Measurements from ENCODE around the gene METAP1D.

METAP1D gene

DNA sequence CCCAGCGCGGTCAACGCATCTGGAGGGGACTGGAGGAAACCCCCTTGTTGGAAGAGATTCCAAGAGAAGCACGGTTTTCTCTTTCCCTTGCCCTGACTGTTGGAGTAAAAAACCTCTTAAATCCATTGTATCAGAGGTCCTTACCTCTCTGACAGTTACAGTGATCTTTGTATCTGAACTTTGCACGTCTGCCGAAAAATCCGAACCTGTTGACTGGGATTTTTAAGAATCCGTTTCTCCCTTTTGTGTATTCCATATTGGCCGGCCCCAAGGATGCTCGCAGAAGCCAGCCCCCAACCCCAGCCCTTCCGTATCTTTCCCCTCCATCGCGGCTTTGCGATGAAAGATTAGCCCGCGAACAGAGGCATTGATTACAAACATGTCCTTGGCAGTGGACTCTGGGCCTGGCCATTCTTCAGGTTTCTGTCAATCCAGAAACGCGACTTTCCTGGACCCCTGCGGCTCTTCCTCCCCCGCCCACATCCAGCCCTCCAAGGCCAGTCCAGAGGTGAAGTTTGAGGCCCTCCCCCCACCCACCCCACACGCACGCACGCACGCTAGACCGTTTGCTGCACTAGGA lies 81.0 kb downstream of the METAP1D start:
- DNase-seq (ENCODE audit: low spot score) = no peak

DNA sequence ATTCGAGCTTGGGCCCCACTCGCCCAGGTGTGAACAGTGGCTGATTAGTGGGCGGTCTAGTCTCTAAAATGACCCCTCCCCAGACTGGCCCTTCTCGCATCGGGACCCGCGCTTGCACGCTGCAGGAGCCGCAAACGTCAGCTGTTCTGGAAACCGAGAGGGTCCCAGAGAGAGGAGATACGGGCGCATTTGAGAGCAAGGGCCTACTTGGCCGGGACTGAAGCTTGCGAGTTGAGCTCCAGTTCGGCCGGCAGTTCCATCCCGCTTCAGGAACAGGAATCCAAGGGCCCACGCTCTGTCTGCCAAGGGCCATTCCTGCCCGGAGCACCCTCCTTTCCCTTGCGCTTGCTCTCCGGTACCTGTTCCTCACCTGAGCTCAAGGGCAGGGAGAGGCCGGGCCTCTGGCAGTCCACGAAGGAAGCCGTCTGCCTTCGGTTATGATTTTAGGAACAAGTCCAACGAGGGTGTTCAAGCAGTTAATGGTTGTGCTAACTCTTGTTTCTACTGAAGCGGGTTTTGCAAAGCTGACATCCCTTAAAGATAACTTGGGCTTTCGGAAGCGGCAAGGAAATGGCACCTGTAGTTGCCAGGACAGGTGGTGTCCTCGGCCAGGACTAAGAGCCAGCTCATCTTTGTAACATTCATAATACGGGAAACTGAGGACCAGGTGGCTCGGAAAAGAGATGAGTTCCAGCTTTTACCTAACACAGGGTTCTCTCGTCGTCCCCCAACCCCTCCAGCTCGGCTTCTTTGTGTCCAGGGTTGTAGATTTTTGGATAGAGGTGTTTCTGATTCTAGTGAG lies 81.7 kb downstream of the METAP1D start:
- DNase-seq (ENCODE audit: low spot score) = no peak

DNA sequence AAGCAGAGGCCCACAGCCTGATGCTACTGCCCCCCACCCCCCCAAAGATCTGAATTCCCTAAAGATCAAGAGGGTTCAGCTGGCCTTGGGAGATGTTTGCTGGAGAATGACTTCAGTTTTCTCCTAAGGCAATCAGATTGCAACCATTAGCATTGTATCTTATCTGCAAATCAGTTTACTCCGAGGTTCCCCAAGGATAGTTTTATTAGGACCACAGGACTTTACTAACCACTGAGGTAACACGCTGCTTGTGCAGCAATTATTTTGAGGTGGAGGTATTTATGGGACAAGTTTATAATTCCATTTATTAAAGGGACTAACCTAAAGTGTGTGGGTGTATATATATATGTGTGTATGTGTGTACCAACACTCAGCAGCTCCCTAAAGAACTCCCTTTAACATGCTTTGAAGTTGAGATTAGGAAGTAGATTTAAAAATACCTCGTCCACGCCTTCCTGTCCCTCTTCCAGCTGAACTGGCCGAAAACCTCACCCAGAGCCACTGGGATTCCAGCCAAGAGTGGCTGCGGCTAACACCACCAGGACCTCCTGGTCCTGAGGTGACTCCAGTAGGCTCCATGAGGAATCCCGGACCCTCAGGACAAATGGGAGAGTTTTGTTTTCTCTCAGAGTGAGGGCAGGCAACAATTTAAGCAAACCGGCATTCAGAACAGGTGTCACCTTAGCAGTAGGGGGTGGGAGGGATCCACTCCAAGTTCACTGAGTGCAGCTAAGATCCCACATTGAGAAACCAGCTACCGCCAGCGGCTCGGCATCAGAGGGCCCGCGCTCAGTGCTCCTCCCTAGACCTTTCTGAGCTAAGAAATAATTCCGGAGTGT lies 82.6 kb downstream of the METAP1D start:
- no peak for DNase-seq (ENCODE audit: low spot score)

DNA sequence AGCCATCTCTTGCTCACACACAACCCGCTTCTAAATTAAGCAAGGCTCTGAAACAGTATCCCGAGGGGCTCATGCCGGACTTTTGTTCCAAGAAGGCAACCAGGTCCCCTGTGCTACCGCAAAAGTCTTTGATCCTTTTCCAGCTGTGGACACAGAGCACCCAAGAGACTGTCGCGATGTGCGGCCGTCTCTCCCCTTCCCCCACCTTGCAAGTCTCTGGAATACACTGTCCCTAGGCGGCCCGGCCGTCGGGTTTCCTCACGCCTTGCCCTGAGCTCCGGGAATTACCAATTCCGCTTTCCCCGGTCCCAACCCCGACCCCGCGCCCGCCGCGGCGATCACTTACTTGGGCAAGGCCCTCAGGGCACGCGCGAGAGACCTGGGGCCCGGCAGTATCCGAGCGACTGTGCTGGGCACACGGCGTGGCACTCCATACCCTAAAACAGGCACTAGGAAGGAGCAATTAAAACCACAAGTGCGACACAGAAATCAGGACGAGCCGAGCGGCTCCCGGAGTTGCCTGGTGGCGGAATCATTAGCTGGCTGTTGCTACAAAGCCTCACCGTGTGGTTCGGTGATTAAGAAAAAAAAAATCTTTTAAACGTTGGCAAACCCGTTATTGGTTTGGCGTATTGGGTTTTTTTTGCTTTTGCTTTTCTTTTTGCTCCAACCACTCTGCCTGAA lies 83.3 kb downstream of the METAP1D start:
- DNase-seq (ENCODE audit: low spot score) = no peak

DNA sequence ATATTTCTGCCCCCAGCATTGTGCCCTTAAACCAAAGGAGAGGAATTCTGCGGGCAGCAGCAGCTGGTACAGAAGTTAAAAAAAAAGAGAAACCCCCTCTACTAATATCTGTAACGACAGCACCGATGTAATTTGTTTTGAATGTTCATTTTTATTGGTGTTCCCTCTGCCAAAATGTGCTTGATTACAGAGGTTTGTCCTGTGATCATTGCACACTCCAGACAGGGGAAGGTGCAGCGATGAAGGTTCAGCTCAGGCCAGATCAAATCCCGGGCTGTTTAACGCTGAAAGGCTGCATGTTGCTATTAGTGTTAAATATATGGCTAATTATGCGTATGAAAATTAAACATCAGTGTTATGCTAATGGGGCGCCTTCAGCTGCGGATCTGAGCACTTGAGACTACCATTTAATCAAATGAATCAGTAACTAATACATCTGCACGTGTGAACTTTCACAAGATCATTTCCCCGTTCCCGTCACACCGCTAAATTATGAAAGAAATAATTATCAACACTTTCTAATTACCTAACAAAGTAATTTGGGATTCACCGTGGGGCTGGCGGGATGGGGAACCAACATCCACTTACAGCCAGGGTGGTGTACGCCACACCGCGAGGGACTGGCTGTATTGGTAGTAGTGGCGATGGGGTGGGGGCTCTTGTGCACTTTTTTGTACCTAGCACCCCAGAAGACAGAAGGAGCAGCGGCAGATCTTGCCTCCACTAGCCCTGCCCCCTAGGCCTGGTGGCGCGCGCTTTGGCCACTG lies 84.1 kb downstream of the METAP1D start:
- DNase-seq (ENCODE audit: low spot score) = no peak

DNA sequence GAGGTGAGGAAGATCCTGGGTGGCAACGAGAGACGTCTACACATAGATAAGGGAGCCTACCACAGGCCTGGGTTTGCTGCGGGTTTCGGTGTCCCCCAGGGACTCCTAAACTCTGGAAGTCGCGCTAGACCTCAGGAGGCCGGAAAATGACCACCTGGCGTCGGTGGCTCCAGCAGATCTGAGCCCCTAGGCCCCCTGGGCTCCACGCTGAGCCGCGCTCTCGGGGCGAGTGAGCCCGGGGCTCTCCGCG lies 84.6 kb downstream of the METAP1D start:
- no peak for DNase-seq (ENCODE audit: low spot score)

DNA sequence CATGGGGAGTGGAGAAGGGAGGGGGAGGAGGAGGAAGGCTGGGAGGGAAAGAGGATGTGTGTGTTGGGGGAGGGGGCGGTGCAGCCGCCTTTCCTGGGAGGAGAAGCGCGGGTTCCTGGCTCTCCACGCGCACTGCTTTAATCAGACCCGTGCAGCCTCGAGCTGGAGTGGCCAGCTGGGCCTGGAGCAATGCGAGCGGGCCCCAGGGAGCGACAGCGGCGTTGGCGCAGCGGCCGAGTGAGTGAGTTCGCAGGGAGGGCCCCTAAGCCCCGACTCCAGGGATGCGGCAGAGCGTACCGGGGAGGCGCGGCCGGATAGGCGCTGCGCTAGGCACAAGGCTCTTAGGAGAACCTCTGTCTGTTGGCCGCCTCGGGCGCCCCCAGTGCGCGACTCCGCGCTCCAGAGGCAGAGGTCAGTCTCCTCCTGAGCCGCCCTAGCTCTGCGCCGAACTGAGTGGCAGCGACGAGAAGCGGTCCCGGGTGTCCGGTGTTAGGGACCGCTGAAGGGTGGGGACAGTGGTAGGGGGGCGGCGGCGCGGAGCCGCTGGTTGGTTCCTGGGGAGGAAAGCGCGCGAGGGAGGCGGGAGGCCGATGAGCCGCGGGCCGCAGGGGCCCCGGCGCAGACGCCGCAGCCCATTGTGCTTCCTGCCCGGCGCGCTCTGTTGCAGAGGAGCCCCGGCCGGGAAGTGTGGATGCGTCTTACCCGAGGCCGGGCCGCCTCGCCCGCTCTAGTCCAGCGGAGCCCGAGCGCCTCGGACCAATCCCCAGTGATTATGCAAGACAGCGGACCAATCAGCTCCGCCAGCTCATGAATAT lies 85.1 kb downstream of the METAP1D start:
- peak; percentile 84 for DNase-seq (ENCODE audit: low spot score)

DNA sequence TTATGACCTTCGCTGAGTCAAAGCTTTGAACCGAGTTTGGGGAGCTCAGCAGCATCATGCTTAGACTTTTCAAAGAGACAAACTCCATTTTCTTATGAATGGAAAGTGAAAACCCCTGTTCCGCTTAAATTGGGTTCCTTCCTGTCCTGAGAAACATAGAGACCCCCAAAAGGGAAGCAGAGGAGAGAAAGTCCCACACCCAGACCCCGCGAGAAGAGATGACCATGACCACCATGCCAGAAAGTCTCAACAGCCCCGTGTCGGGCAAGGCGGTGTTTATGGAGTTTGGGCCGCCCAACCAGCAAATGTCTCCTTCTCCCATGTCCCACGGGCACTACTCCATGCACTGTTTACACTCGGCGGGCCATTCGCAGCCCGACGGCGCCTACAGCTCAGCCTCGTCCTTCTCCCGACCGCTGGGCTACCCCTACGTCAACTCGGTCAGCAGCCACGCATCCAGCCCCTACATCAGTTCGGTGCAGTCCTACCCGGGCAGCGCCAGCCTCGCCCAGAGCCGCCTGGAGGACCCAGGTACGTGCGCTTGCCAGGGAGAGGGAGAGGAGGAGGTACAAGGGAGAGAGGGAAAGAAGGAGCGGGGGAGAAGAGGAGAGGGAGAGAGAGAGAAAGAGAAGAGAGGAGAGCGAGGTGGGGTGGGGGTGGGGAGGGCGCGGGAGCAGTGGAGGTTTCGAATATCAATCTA lies 85.9 kb downstream of the METAP1D start, which contains the start of gene DLX1:
DLX1 (plus strand) TSS at position 48 of the 700 bp plus-strand sequence; CDS start at position 219, 171 bp downstream.
- DNase-seq (ENCODE audit: low spot score) = no peak

DNA sequence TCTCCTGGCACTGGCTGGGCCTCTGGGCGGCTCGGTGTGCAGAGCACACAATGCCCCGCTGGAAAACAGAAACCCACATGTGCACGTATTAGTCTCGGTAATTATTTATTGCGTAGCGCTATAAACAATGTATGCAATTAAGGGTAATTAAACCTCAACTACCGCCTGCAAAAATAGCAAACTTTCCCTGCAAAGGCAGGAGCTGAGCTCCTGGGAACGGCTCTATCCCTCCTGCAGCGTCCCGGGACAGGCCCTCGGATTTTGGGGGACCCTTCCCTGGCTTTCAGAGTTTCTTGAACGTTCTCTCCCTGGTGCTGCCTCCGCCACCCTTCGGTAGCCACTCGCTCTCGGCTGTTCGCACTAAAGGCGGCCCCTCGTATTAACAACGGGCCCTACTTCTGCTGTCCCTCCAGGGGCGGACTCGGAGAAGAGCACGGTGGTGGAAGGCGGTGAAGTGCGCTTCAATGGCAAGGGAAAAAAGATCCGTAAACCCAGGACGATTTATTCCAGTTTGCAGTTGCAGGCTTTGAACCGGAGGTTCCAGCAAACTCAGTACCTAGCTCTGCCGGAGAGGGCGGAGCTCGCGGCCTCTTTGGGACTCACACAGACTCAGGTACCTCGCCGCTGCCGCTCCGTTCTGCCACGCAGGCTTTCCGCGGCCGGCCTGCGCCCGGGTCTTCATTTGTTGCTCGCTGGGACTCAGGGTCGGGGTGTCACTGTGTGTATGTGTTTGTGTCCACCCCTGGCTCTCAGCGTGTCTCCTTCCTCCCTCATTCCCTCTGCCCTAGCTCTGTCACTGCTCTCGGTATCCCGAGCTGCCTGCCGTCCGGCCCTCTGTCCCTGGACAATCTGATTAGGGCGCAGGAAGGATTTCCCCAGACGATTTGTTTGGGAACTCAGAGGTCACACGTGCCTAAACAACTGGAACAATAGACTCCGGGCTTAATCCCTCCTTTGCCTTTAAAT lies 86.8 kb downstream of the METAP1D start:
- DNase-seq (ENCODE audit: low spot score) = no peak

DNA sequence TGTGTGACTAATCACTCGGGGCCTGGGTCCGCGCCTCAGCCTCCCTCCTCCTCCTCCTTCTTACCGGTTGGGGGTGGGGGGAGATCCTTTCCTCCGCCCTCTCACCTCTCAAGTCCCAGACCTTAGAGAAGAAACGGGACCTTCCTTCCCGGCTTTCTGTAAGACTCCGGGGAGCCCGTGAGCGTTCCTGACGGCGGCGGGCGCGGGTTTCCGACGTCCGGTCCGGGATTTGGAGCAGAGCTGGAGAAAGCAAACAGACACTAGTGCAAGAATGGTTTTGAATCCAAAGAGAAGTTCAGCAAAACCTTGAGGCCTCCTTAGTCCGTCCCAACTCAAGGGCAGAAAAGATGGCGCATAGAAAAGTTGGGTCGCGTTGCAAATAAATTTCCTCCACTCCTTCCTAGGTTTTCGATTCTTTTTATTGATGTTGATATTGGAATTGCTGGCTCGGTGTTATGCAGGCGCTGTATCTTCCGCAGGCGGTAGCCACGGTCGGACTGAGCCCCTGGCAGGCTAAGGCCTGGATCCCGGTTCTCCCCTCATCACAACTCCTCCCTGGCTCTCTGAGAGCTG lies 87.5 kb downstream of the METAP1D start:
- no peak for DNase-seq (ENCODE audit: low spot score)

DNA sequence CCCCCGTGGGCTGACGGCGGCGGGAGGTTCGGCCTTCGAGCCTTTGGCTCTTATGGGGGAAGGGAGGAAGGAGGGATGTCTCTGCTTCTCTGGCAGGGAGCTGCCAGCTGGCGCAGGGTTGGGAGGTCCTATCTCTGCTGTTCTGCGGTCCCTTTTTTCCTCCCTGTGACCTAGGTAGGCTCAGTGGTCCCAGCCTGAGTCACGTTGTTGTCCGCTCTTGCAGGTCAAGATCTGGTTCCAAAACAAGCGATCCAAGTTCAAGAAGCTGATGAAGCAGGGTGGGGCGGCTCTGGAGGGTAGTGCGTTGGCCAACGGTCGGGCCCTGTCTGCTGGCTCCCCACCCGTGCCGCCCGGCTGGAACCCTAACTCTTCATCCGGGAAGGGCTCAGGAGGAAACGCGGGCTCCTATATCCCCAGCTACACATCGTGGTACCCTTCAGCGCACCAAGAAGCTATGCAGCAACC lies 88.1 kb downstream of the METAP1D start:
- DNase-seq (ENCODE audit: low spot score) = no peak

DNA sequence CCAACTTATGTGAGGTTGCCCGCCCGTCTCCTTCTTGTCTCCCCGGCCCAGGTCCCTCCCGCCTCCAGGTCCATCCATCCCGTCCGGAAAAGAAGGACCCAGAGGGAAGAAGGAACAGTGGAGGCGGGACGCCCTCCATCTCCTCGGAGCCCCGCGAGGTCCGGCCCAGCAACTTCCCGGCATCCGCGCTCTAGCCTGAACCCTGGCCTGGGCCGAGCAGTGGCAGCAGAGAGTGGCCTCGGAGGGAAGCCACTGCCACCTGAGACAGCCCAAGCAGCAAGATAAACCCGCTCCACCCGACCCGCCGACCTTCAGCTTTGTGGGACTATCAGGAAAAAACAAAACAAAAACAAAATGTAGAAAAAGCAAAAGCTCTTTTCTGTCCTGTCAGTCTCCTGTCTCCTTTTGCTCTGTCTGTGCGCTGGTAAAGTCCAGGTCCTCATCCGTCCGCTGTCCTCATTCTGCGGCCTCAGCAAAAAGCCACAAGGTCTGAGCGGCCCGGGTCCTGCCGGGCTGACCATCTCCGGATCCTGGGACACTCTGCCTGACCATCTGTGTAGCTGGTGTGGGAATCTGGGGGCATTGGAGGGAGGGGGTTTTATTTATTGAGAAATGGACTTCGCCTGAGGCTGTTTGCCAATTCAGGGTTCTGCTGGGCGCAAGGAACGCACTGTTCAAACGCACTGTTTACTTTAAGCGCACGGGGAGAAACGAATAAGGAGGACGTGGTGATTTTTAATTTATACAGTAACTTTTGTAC lies 88.7 kb downstream of the METAP1D start:
- DNase-seq (ENCODE audit: low spot score) = no peak

DNA sequence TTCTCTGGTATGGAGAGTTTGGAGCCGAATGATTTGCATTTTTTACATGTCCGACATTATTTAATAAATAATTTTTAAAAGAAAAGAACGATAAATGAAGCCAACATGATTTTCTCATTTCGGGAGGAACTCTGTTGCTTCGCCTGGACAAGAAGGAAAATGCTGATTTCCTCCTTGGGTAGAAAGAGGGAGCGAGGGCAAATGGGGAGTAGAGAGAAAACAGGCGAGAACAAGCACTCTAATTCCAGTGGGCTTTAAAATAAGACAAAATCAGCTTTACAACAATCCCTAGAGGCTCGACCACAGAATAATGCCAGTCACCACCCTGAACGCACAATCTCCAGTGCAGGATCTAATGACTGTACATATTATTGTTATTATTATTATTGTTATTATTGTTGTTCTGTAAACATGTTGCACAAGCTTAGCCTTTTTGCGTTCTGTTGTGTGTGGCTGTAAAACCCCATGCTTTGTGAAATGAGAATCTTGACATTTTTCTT lies 89.3 kb downstream of the METAP1D start:
- no peak for DNase-seq (ENCODE audit: low spot score)

DNA sequence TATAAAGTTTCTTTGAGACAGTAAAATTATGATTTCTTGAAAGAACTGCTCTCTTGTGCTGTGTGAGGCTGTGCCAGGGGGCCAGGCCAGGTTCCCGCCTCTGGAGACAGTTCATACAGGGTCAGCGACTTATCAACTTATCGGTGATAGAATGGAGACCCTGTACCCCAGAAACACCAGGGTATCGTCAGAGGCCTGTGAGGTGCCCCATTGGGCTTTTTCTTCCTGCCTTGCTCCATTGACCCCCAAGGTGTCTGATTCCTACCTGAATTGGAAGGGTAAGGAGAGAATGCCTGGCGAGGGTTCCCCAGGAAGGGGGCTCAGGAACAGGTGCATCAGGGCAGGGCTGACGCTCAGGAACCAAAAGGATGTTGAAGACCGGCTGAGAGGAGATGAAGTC lies 89.9 kb downstream of the METAP1D start:
- DNase-seq (ENCODE audit: low spot score) = no peak

DNA sequence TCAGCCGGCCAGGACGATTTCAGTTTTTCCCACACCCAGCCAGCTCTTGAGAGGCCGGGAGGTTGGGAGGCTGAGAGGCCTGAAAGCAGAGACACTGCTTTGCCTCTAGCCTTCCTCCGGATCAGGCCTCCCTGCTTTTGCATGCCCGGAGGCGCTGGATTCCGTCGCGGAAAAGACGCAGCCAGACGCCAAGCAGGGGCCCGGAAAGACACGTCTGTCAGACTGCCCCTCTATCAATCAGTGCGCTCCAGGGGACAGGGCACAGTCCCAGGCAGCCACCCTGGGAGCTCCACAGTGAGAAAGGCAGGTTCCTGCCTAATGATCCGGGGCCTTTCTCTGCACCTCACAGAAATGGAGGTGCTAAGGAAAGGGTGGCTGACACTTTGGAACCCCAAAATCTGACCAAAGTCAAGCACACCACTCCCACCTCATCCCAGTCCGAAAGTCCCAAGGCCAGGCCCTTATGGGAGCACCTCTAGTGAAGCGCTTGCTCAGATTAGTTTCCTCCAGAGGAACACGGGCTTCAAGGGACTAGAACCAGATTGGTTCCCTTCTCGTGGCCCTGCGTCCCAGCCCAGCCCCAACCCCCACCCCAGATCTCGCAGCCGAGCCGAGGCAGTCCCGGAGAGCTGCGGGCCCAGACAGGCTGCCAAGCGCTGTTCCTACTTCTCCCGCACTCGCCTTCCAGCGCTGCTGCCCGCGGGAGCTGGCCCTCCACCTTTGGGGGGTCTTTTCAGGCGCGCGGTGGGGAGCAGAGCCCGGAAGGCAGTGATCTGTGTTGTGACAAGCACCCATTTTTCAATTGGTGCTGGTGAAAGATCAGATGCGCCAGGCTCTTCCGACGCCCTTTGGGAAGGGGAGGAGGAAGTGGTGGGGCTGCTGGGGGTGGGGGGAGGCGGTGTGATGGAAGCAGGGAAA lies 90.5 kb downstream of the METAP1D start:
- DNase-seq (ENCODE audit: low spot score) = no peak

DNA sequence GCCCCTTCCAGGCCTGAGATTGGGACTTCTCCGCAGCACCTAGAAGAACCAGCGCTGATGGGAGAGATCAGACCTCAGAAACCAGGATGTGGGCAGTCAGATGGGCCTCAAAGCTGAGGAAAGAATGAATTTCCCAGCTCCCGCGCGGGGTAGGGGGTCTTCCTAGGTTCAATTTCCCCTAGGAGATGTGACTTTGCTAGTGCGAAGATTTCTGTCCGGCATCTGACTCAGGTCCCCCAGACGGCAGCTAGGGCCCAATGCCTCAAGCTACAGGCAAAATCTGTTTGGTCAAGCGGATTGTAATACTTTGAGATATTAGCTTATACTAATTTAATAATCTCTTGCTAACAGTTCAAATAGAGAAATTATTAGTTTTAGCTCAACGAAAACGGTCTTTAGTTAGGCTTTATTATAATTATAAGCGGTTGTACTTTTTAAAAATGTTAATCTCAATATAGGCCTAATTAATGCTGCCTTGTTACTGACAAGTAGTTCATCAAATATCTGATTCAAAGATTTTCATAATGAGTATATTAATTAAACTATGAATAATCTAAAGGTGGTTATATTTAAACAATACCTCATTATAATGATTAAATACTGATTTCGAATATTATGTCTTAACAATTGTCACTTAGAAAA lies 91.4 kb downstream of the METAP1D start:
- no peak for DNase-seq (ENCODE audit: low spot score)
